8988T (cell line): ENCODE results near the gene EXOC3L2.

Experiments
- DNase-seq: peaks from one replicate; pipeline ENCODE4 v3.0.0; 2011

Gene EXOC3L2

DNA sequence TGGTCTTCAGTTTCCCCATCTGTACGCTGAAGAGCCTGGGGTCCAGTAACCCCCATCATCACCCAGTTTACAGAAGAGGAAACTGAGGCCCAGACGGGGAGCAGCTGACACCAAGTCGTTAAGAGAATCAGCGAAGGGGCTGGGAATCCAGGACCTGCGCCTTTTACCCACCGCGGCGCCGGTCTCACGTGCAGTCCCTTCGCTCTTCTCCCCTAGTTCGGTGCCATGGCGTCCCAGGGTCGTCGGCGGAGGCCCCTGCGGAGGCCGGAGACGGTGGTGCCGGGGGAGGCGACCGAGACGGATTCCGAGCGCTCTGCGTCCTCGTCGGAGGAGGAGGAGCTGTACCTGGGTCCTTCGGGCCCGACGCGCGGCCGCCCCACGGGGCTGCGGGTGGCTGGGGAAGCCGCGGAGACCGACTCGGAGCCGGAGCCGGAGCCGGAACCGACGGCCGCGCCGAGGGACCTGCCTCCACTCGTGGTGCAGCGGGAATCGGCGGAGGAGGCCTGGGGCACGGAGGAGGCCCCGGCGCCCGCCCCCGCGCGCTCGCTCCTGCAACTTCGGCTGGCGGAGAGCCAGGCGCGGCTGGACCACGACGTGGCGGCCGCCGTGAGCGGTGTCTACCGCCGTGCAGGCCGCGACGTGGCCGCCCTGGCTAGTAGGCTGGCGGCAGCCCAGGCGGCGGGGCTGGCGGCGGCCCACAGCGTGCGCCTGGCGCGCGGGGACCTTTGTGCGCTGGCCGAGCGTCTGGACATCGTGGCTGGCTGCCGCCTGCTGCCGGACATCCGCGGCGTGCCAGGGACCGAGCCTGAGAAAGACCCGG lies 65.9 kb downstream of the EXOC3L2 start:
- no peak for DNase-seq

GRCh38 chr19:45178262-45179071 lies 66.7 kb downstream of the EXOC3L2 start, which contains the start of gene BLOC1S3:
Gene BLOC1S3, plus strand, starts transcription at chr19:45178784. Its CDS starts 513 bp downstream, at chr19:45179297.
- peak; percentile 84 for DNase-seq

- DNase-seq, result no peak
Measured at GRCh38 chr19:45177817-45178261, 67.4 kb downstream of the EXOC3L2 start, which contains the start of gene TRAPPC6A. Gene TRAPPC6A, minus strand, starts transcription at chr19:45178237. Its CDS starts 19 bp downstream, at chr19:45178218.

DNA sequence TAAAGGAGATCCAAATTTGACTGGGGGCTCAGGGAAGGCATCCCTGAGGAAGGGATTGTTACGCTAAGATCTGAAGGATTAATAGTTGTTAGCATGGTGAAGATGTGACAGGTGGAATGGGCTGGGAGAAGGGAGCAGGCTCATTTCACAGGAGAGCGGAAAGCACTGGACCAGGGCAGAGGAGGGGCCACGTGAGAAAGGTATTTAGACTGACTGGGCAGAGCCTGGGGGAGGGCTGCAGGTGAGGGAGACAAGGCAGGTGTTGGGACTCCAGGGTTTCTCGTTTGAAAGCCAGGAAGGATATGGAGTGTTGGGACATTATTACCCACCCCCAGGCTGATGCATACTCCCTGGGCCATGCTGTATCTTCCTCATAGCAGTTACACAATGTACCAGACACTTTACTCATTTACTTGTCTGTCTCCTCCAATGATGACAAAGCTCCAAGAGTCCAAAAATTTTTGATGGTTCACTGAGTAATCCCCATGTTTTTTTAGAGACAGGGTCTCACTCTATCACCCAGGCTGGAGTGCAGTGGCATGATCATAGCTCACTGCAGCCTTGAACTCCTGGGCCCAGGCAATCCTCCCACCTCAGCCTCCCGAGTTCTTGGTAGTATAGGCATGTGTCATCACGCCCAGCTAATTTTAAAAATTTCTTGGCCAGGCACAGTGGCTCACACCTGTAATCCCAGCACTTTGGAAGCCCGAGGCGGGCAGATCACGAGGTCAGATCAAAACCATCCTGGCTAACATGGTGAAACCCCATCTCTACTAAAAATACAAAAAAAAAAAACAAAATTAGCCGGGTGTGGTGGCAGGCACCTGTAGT lies 69.5 kb downstream of the EXOC3L2 start:
- DNase-seq, result no peak

DNA sequence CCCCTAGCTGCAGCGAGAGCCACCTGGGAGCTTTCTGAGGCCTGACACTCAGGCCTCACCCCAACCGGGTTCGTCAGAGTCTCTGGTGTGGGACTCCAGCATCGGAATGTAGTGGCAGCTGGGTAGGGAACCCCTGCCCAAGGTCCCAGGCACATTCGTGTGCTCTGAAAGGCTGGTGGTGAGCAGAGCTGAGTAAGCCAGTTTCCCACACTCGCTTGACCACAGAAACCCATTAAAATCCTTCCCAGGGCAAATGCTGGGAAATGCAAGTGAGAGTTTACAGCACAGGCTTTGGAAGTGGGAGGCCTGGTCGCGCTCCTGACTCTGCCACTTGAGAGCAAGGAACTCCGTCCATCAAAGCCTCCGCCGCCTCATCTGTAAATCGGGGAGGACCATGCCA lies 71.4 kb downstream of the EXOC3L2 start:
- no peak for DNase-seq

DNA sequence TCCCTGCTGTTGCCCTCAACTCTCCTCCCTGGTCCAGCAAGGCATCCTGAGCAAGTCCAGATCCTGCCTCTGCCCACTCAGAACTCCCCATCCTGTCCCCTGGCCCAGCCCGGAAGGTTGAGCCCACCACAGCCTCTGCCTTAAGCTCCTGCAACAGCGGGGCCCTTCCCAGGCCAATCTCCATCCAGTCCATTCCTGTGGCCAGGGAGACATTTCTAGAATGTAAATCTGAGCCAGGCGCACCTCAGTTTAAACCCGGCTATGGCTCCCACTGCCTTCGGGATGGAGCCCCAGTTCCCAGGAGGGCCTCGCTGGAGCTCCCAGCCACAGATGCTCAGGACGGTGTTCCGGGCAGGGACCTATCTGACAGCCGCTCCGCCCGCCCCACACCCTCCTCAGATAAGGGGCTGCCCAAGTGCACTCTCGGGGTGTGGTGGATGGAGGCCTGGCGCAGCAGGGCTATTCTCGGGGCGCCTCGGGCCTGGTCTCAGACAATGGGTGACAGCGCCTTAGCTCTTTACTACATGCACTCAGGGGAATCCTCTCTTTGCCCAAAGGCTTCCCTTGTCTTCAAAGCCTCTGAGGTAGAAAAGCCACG lies 72.5 kb downstream of the EXOC3L2 start:
- DNase-seq, result no peak

DNA sequence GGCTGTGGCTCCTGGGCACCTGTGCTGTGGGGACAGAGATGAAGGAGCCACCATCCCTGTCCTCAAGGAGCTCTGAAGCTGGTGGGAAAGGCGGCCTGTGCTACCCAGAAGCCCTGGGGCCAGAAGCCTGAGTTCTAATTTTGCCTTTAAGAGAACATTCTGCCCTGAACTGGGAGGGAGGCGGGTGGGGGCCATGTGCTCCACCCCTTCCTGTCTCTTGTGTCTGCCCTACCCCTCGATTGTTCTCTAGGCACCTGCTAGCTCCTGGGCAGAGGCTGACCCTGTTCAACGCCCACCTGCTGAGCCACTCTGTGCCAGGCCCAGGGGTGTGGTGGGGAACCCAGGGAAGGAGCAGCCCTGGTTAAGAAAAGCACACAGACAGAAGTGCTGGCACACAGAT lies 73.0 kb downstream of the EXOC3L2 start:
- DNase-seq, result no peak

GRCh38 chr19:45171211-45171623 lies 74.0 kb downstream of the EXOC3L2 start:
- DNase-seq, result no peak

GRCh38 chr19:45170146-45171106 lies 74.8 kb downstream of the EXOC3L2 start:
- DNase-seq, result no peak

DNA sequence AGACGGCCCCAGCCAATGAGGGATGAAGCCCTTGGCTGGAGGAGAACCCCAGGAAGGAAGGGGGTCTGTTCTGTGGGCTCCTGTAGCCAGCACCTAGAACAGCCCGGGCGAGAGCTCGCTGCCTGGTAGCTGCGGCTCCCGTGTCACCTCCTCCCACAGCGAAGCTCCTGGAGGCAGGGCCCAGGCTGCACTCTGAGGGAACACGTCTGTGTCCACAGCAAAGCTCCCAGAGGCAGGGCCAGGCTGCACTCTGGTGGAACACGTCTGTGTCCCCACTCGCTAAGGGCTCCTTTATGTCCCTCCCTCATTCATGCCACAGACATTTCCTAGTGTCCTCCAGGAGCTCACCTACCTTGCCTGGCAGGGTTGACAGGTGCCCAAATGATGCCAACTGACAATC lies 75.6 kb downstream of the EXOC3L2 start:
- DNase-seq, result no peak

GRCh38 chr19:45168767-45169351 lies 76.3 kb downstream of the EXOC3L2 start:
- no peak for DNase-seq

- DNase-seq, result no peak
Measured at GRCh38 chr19:45166723-45167252, 78.4 kb downstream of the EXOC3L2 start.

DNA sequence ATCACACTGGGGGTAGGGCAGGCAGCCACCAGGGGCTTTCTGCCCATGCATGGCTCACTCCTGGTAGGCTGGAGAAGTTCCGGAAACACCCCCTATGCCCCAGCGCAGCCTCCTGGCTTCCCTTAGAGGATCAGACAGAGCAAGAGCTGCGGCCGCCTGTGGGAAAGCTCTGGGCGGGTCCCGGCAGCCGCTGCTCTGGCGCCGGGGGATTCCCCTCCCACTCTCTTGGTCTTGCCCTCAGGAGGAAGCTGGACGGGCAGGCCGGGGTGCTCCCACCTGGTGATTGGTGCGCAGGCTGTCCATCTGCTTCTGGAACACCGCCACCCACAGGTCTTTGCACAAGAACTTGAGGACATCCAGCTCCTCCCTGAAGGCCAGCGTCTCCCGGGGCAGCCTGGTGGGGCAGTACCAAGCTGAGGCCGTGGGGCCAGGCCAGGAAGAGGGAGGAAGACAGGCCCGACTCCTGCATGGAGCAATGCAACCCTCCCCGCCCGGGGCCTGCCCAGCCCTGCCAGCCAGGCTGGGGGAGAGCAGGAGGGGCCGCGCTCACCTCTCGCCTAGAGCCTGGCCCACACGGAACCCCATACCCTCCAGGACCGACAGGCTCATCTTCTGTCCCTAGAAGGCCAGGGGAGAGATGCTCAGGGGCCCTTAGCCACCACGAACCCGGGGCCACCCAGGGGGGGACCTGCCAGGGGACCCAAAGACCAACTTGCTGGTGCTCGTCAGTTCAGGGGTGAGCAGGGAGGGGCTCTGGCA lies 80.5 kb downstream of the EXOC3L2 start:
- no peak for DNase-seq

GRCh38 chr19:45163751-45164460 lies 81.3 kb downstream of the EXOC3L2 start:
- no peak for DNase-seq

GRCh38 chr19:45163156-45163555 lies 82.1 kb downstream of the EXOC3L2 start:
- no peak for DNase-seq

- no peak for DNase-seq
Measured at GRCh38 chr19:45162608-45163143, 82.5 kb downstream of the EXOC3L2 start.
